ENCODE measurements around the gene ATP1B4. TPM values are rescaled to one million over a fixed set of nuclear protein-coding genes. Genes with fewer than 3 reads are reported as not detected.
A peak's percentile ranks its signal among the peaks of the same experiment; 100 is the strongest.

The ATP1B4 gene
- total RNA-seq, 1 donor from 2014 or later: not detected

GRCh38 chrX:120378570-120378969 lies 16.7 kb downstream of the ATP1B4 start:
- peaks cover 2% of the 10 kb centered on the region for H3K9me3 Mint-ChIP-seq (ENCODE audit: unreplicated experiment)

DNA sequence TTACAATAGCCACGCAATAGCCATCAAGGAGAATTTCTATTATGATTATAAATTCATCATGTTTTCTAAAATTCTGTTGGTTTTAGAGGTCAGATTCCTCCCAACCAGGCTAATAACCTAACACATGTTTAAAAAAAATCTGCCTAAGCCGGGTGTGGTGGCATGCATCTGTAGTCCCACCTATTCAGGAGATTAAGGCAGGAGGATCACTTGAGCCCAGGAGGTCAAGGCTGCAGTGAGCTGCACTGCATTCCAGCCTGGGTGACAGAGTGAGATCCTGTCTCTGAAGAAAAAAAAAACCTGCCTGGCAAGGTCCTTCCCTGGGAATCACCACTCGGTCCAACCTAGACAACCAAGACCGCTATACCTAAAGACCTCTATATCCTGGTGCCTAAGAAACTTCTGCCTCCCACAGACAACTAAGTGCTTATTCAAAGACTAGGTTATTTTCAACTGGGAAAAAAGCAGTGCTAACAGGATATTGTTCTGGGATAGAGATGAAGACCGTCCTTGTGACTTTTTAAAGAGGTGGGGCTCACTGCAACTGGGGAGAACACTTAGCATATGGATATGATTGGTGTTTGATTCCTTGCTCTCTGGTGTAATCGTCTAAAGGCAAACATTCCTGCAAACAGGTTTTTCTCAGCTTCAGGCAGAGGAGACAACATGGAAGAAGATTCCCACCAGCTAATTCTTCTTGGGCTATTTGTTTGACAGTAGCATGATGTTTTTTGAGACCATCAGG lies 18.2 kb downstream of the ATP1B4 start:
- Mint-ChIP-seq H3K4me3 (ENCODE audit: unreplicated experiment) (no peak overlapping the region), H3K36me3 (ENCODE audit: unreplicated experiment) (no peaks in the 10 kb centered on the region), H3K27me3 (ENCODE audit: unreplicated experiment) (no peaks in the 10 kb centered on the region), H3K27ac (ENCODE audit: unreplicated experiment) (no peak overlapping the region), H3K4me1 (ENCODE audit: low read depth, unreplicated experiment) (no peaks in the 10 kb centered on the region), H3K9me3 (ENCODE audit: unreplicated experiment) (peaks cover 2% of the 10 kb centered on the region)
- TF ChIP-seq, protein P1, sequence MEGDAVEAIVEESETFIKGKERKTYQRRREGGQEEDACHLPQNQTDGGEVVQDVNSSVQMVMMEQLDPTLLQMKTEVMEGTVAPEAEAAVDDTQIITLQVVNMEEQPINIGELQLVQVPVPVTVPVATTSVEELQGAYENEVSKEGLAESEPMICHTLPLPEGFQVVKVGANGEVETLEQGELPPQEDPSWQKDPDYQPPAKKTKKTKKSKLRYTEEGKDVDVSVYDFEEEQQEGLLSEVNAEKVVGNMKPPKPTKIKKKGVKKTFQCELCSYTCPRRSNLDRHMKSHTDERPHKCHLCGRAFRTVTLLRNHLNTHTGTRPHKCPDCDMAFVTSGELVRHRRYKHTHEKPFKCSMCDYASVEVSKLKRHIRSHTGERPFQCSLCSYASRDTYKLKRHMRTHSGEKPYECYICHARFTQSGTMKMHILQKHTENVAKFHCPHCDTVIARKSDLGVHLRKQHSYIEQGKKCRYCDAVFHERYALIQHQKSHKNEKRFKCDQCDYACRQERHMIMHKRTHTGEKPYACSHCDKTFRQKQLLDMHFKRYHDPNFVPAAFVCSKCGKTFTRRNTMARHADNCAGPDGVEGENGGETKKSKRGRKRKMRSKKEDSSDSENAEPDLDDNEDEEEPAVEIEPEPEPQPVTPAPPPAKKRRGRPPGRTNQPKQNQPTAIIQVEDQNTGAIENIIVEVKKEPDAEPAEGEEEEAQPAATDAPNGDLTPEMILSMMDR (IDR thresholded peaks at IDR 0.05; ENCODE audit: partially characterized antibody, unreplicated experiment): no peak
- no peak for DNase-seq

More at GRCh38 chrX:120378570-120378969, 16.7 kb downstream of the ATP1B4 start:
- DNase-seq: no peak
- Mint-ChIP-seq H3K27ac (ENCODE audit: unreplicated experiment) (no peak overlapping the region), H3K36me3 (ENCODE audit: unreplicated experiment) (no peaks in the 10 kb centered on the region), H3K27me3 (ENCODE audit: unreplicated experiment) (no peaks in the 10 kb centered on the region), H3K4me3 (ENCODE audit: unreplicated experiment) (no peak overlapping the region), H3K4me1 (ENCODE audit: low read depth, unreplicated experiment) (no peaks in the 10 kb centered on the region)
- TF ChIP-seq, protein P1 (IDR thresholded peaks at IDR 0.05; ENCODE audit: partially characterized antibody, unreplicated experiment): no peak

DNA sequence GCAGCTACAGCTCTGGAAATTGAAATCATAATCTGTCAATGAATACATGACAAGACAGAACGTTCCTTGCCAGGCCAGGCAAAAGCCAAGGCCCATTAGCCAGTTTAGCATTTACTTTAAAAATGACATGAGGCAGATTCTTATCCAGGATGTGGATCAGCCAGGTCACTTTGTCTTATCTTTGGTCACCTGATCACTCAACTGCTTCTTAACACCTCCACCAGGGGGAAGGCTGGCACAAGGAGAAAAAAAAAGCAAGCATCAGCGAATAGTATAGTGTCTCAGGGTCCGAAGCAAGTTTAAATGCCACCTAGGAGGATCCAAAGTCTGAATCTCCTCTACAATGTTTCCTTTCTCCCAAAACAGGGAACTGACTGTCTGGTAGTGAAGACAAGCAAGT lies 18.8 kb downstream of the ATP1B4 start:
- no peaks in the 10 kb centered on the region for H3K27me3 Mint-ChIP-seq (ENCODE audit: unreplicated experiment)
- H3K9me3 Mint-ChIP-seq (ENCODE audit: unreplicated experiment): peaks cover 2% of the 10 kb centered on the region
- no peak overlapping the region for H3K4me3 Mint-ChIP-seq (ENCODE audit: unreplicated experiment)
- no peak overlapping the region for H3K27ac Mint-ChIP-seq (ENCODE audit: unreplicated experiment)
- TF ChIP-seq, protein P1 (IDR thresholded peaks at IDR 0.05; ENCODE audit: partially characterized antibody, unreplicated experiment): peak; percentile 14
- no peaks in the 10 kb centered on the region for H3K36me3 Mint-ChIP-seq (ENCODE audit: unreplicated experiment)
- no peak for DNase-seq
- H3K4me1 Mint-ChIP-seq (ENCODE audit: low read depth, unreplicated experiment): no peaks in the 10 kb centered on the region

DNA sequence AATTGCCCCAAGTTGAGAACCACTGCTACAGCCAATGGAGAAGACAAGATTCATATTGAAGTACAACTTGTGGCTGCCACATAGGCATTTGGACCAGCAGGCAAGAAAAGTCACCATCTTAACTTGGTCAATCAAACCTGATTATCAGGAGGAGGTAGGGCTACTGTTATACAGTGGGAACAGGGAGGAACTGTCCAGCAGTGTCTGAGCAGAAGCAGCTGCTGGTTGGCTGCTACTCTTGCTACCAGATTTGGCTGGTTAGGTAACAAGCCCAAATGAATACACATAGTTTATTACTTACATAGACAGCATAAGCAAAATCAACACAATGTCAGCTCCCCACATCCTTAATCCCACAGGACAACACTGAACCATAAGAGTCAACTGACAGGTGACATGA lies 39.4 kb downstream of the ATP1B4 start:
- DNase-seq: no peak
- peaks cover 2% of the 10 kb centered on the region for H3K9me3 Mint-ChIP-seq (ENCODE audit: unreplicated experiment)
- TF ChIP-seq, protein P1 (IDR thresholded peaks at IDR 0.05; ENCODE audit: partially characterized antibody, unreplicated experiment): no peak
- no peaks in the 10 kb centered on the region for H3K27me3 Mint-ChIP-seq (ENCODE audit: unreplicated experiment)
- H3K36me3 Mint-ChIP-seq (ENCODE audit: unreplicated experiment): no peaks in the 10 kb centered on the region
- H3K4me1 Mint-ChIP-seq (ENCODE audit: low read depth, unreplicated experiment): no peaks in the 10 kb centered on the region
- H3K27ac Mint-ChIP-seq (ENCODE audit: unreplicated experiment): no peak overlapping the region
- no peak overlapping the region for H3K4me3 Mint-ChIP-seq (ENCODE audit: unreplicated experiment)

DNA sequence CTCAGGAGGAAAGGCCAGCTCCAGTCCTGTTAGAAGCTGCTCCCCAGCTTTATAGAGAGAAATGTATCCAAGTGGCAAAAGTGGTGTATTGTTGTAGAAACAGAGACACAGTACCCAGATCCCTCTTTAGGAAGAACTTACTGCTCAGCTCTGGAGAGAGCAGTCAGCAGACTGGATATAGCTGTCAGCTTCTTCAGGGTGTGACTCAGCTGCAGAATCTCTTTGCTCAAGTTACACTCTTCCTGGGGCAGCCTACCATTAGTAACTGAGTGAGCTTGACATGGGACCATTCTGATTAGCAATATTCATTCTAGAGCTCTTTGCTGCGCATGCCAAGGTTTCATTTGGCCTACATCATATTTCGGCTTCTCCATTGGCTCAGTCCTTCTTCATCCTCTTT lies 40.5 kb downstream of the ATP1B4 start:
- H3K9me3 Mint-ChIP-seq (ENCODE audit: unreplicated experiment): peaks cover 2% of the 10 kb centered on the region
- H3K27ac Mint-ChIP-seq (ENCODE audit: unreplicated experiment): no peak overlapping the region
- DNase-seq: no peak
- H3K36me3 Mint-ChIP-seq (ENCODE audit: unreplicated experiment): no peaks in the 10 kb centered on the region
- H3K27me3 Mint-ChIP-seq (ENCODE audit: unreplicated experiment): no peaks in the 10 kb centered on the region
- H3K4me1 Mint-ChIP-seq (ENCODE audit: low read depth, unreplicated experiment): no peaks in the 10 kb centered on the region
- no peak overlapping the region for H3K4me3 Mint-ChIP-seq (ENCODE audit: unreplicated experiment)
- TF ChIP-seq, protein P1 (IDR thresholded peaks at IDR 0.05; ENCODE audit: partially characterized antibody, unreplicated experiment): no peak
